Body of pancreas (tissue), 4 donors: ENCODE data around the gene ZNF550.
"Not testable (repeated sequence)": the region's sequence is repeated elsewhere in the genome, so short reads cannot be mapped to it uniquely, and the experiment has no call there.

Experiments
- CTCF ChIP-seq, 7 experiments: fragments of 450-650 bp in 4 of 7; fragments of 200-600 bp in 3 of 7; sonication (generic) in 3 of 7; IDR thresholded peaks; one replicate each; pipeline ENCODE4 v1.5.1; 2016 to 2019; ENCODE audit warnings: antibody characterized with exemption in 7 of 7
- POLR2A ChIP-seq, 3 donors: fragments of 450-650 bp; IDR thresholded peaks; one replicate each; pipeline ENCODE4 v1.6.1; 2016; ENCODE audit warnings: antibody characterized with exemption in 3 of 3, mild to moderate bottlenecking in 2 of 3

DNA sequence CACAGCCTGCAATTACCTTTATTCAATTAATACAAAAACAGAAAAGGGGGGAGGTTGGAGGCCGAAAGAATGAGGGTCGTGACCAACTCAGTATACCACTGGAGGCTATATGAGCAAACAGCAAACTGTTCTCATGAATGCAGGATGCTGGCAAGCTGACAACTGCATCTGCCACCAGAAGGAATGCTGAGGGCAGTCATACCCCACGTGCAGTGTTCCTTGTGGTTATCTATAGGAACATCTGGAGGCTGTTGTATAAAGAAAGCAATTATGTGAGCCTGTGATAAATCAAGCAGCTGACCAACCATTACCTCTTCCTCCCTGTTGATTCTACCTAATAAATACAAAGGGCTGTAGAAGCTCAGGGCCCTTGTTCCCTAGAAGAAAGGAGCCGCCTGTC lies 41.6 kb downstream of the ZNF550 start:
- TF ChIP-seq CTCF, POLR2A (IDR thresholded peaks at IDR 0.05): not testable (repeated sequence)
